Measurements from ENCODE around the gene ADCYAP1R1.
A peak's percentile ranks its signal among the peaks of the same experiment; 100 is the strongest.

- peak in 2 of 3 experiments; percentile 7 to 20; a peak in 1 of 6 replicates for TF ChIP-seq CTCF (IDR thresholded peaks at IDR 0.05 in 2 of 3, conservative IDR thresholded peaks at IDR 0.05 in 1 of 3; ENCODE audit: borderline replicate concordance in 1 of 3, insufficient read depth in 1 of 3, low read depth in 2 of 3, low read length in 2 of 3)
- TF ChIP-seq ATF3 (IDR thresholded peaks at IDR 0.05), result no peak
- no peak for TF ChIP-seq POLR2AphosphoS5 (IDR thresholded peaks at IDR 0.05; ENCODE audit: low read depth, low read length)
- TF ChIP-seq EZH2 (IDR thresholded peaks at IDR 0.05), result no peak
- TF ChIP-seq ZNF274 (IDR thresholded peaks at IDR 0.05; ENCODE audit: low read depth, low read length), result no peak
- no peak for TF ChIP-seq SIN3A (IDR thresholded peaks at IDR 0.05; ENCODE audit: low read depth)
- TF ChIP-seq MAX (IDR thresholded peaks at IDR 0.05), result no peak
Measured at GRCh38 chr7:31145339-31145738, 93.2 kb downstream of the ADCYAP1R1 start.

Measured in HCT116 (cell line).